Liver (tissue), 9 donors: Measurements from ENCODE around the gene RCOR1. TPM values are rescaled to one million over a fixed set of nuclear protein-coding genes. Genes with fewer than 3 reads are reported as not detected.

Source experiments
- DNase-seq: peaks from one replicate; pipeline ENCODE4 v3.0.0-alpha.2; 2017; ENCODE audit warnings: low spot score
- H3K27ac ChIP-seq, 2 donors: one replicate each; pipeline ENCODE4 v1.7.0; 2013; ENCODE audit warnings: inconsistent platforms in 2 of 2, low read length in 2 of 2, control low read depth in 1 of 2, low read depth in 1 of 2, mild to moderate bottlenecking in 1 of 2
- H3K27me3 ChIP-seq, 4 donors: one replicate each; pipeline versions ENCODE4 v1.6.1 to v1.7.0; 2013; ENCODE audit warnings: low read length in 3 of 4, inconsistent platforms in 1 of 4, mild to moderate bottlenecking in 1 of 4, moderate library complexity in 1 of 4; ENCODE audit not compliant: control insufficient read depth in 4 of 4, insufficient read depth in 4 of 4
- H3K36me3 ChIP-seq, 4 donors: one replicate each; pipeline versions ENCODE4 v1.6.1 to v1.7.0; 2013; ENCODE audit warnings: low read length in 3 of 4, mild to moderate bottlenecking in 3 of 4, low read depth in 1 of 4, moderate library complexity in 1 of 4; ENCODE audit not compliant: control insufficient read depth in 4 of 4, insufficient read depth in 3 of 4
- H3K4me1 ChIP-seq, 4 donors: one replicate each; pipeline versions ENCODE4 v1.6.1 to v1.7.0; 2013; ENCODE audit warnings: low read length in 3 of 4, mild to moderate bottlenecking in 3 of 4, moderate library complexity in 1 of 4; ENCODE audit not compliant: control insufficient read depth in 4 of 4, insufficient read depth in 4 of 4
- H3K4me3 ChIP-seq, 3 donors: one replicate each; pipeline versions ENCODE4 v1.6.1 to v1.7.0; 2013; ENCODE audit warnings: low read length in 3 of 3, control low read depth in 1 of 3, low read depth in 1 of 3, mild to moderate bottlenecking in 1 of 3
- H3K9ac ChIP-seq, 2 donors: one replicate each; pipeline ENCODE4 v1.7.0; 2013; ENCODE audit warnings: low read length in 2 of 2, mild to moderate bottlenecking in 2 of 2, moderate library complexity in 2 of 2, control low read depth in 1 of 2, low read depth in 1 of 2
- H3K9me3 ChIP-seq, 4 donors: one replicate each; pipeline versions ENCODE4 v1.6.1 to v1.7.0; 2013; ENCODE audit warnings: low read length in 3 of 4; ENCODE audit not compliant: control insufficient read depth in 4 of 4
- CTCF ChIP-seq: fragments of 150-350 bp; IDR thresholded peaks from 2 replicates; pipeline ENCODE4 v1.5.1; 2017; ENCODE audit warnings: improper control_type of control experiment, low read depth, low read length; ENCODE audit not compliant: missing input control
- EGR1 ChIP-seq, 2 donors: IDR thresholded peaks; 2 replicates each; pipeline ENCODE4 v1.6.1; 2016 to 2018; ENCODE audit warnings: antibody characterized with exemption in 2 of 2, low read depth in 2 of 2
- FOXA1 ChIP-seq: IDR thresholded peaks from 2 replicates; pipeline ENCODE4 v1.6.1; 2016; ENCODE audit warnings: antibody characterized with exemption
- FOXA2 ChIP-seq: IDR thresholded peaks from 2 replicates; pipeline ENCODE4 v1.6.1; 2016; ENCODE audit warnings: antibody characterized with exemption
- GABPA ChIP-seq, 2 donors: IDR thresholded peaks in 1 of 2; conservative IDR thresholded peaks in 1 of 2; 2 replicates each; pipeline ENCODE4 v1.6.1; 2016; ENCODE audit warnings: antibody characterized with exemption in 2 of 2, mild to moderate bottlenecking in 1 of 2, moderate library complexity in 1 of 2
- HNF4A ChIP-seq, 2 donors: conservative IDR thresholded peaks; 2 replicates each; pipeline ENCODE4 v1.6.1; 2016; ENCODE audit warnings: antibody characterized with exemption in 2 of 2, mild to moderate bottlenecking in 2 of 2
- HNF4G ChIP-seq: IDR thresholded peaks from 2 replicates; pipeline ENCODE4 v1.6.1; 2016; ENCODE audit warnings: antibody characterized with exemption
- JUND ChIP-seq, 2 donors: IDR thresholded peaks; 2 replicates each; pipeline ENCODE4 v1.6.1; 2016; ENCODE audit warnings: antibody characterized with exemption in 2 of 2
- NR2F2 ChIP-seq: IDR thresholded peaks from 2 replicates; pipeline ENCODE4 v1.6.1; 2016; ENCODE audit warnings: antibody characterized with exemption
- RAD21 ChIP-seq, 2 donors: IDR thresholded peaks; 2 replicates each; pipeline ENCODE4 v1.6.1; 2016; ENCODE audit warnings: antibody characterized with exemption in 2 of 2, mild to moderate bottlenecking in 2 of 2
- REST ChIP-seq: IDR thresholded peaks from 2 replicates; pipeline ENCODE4 v1.6.1; 2016; ENCODE audit warnings: antibody characterized with exemption, mild to moderate bottlenecking
- RXRA ChIP-seq, 2 donors: IDR thresholded peaks; 2 replicates each; pipeline ENCODE4 v1.6.1; 2017 to 2018; ENCODE audit warnings: antibody characterized with exemption in 2 of 2, mild to moderate bottlenecking in 1 of 2
- SP1 ChIP-seq: IDR thresholded peaks from 2 replicates; pipeline ENCODE4 v1.6.1; 2018; ENCODE audit warnings: antibody characterized with exemption, mild to moderate bottlenecking
- TAF1 ChIP-seq: conservative IDR thresholded peaks from 2 replicates; pipeline ENCODE4 v1.6.1; 2016; ENCODE audit warnings: antibody characterized with exemption, mild to moderate bottlenecking
- YY1 ChIP-seq: IDR thresholded peaks from 2 replicates; pipeline ENCODE4 v1.6.1; 2016; ENCODE audit warnings: antibody characterized with exemption, mild to moderate bottlenecking
- WGBS: extraction: QIAGEN DNeasy Blood & Tissue Kit; methylation state at CpG from one replicate; pipeline ENCODE4 v1.1.7; 2013; 5-methylcytosine and 5-hydroxymethylcytosine counted together
- polyA plus RNA-seq, 2 donors: library from polyadenylated mRNA; stranded (reverse) in 1 of 2; unstranded in 1 of 2; fragments of 200-250 nt in 1 of 2; fragments of >200 nt in 1 of 2; fragmentation: Nextera tagmentation in 1 of 2; extraction: Ambion mirVana in 1 of 2; gene quantifications; one replicate each; pipeline versions ENCODE4 v1.2.1 to v1.2.3, GENCODE V29; 2013 to 2015
- total RNA-seq, 2 donors: library from RNA; depleted of rRNA; stranded (reverse); fragments of >200 nt; gene quantifications; one replicate each; pipeline ENCODE4 v1.2.3, GENCODE V29; 2014
- TF ChIP-seq, protein P1 (sequence below): IDR thresholded peaks from 2 replicates; pipeline ENCODE4 v1.6.1; 2016; ENCODE audit warnings: antibody characterized with exemption
- TF ChIP-seq, protein P2 (sequence below): IDR thresholded peaks from 2 replicates; pipeline ENCODE4 v1.6.1; 2016; ENCODE audit warnings: antibody characterized with exemption
- TF ChIP-seq, protein P3 (sequence below): IDR thresholded peaks from 2 replicates; pipeline ENCODE4 v1.6.1; 2016; ENCODE audit warnings: antibody characterized with exemption
- donor health status: healthy.
- donor health status: healthy.
- donor health status: healthy.
- donor health status: healthy.
- donor health status: healthy.

RCOR1 gene
- total and polyA plus RNA-seq, 4 donors, result 4.2 to 17.0 (median 5.7) TPM

- H3K27me3 ChIP-seq, result no peaks in the 10 kb centered on the region
- H3K36me3 ChIP-seq, result no peaks in the 10 kb centered on the region
- no peak overlapping the region for H3K9ac ChIP-seq
- H3K4me3 ChIP-seq, result no peak overlapping the region
- WGBS, result 88% methylated on average over 12 of the region's 12 CpGs
- TF ChIP-seq FOXA2 (no peak), GABPA (IDR thresholded peaks at IDR 0.05 in 1 of 2, conservative IDR thresholded peaks at IDR 0.05 in 1 of 2) (no peak), YY1 (no peak), CTCF (no peak), TAF1 (no peak), HNF4A (conservative IDR thresholded peaks at IDR 0.05) (no peak), SP1 (no peak), FOXA1 (no peak), REST (no peak), EGR1 (IDR thresholded peaks at IDR 0.05; ENCODE audit: low read depth in 2 of 2) (no peak), NR2F2 (no peak), RXRA (IDR thresholded peaks at IDR 0.05) (no peak), RAD21 (IDR thresholded peaks at IDR 0.05) (no peak), JUND (IDR thresholded peaks at IDR 0.05) (no peak), HNF4G (no peak)
- TF ChIP-seq, protein P1, sequence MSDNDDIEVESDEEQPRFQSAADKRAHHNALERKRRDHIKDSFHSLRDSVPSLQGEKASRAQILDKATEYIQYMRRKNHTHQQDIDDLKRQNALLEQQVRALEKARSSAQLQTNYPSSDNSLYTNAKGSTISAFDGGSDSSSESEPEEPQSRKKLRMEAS, result no peak
- TF ChIP-seq, protein P2, sequence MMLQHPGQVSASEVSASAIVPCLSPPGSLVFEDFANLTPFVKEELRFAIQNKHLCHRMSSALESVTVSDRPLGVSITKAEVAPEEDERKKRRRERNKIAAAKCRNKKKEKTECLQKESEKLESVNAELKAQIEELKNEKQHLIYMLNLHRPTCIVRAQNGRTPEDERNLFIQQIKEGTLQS, result no peak
- TF ChIP-seq, protein P3, sequence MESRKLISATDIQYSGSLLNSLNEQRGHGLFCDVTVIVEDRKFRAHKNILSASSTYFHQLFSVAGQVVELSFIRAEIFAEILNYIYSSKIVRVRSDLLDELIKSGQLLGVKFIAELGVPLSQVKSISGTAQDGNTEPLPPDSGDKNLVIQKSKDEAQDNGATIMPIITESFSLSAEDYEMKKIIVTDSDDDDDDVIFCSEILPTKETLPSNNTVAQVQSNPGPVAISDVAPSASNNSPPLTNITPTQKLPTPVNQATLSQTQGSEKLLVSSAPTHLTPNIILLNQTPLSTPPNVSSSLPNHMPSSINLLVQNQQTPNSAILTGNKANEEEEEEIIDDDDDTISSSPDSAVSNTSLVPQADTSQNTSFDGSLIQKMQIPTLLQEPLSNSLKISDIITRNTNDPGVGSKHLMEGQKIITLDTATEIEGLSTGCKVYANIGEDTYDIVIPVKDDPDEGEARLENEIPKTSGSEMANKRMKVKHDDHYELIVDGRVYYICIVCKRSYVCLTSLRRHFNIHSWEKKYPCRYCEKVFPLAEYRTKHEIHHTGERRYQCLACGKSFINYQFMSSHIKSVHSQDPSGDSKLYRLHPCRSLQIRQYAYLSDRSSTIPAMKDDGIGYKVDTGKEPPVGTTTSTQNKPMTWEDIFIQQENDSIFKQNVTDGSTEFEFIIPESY, result no peak
- H3K27ac ChIP-seq, result no peak overlapping the region
- no peaks in the 10 kb centered on the region for H3K9me3 ChIP-seq
- H3K4me1 ChIP-seq, result peaks cover 0 to 6% (median 2%) of the 10 kb centered on the region in 4 donors
- no peak for DNase-seq
Observed at GRCh38 chr14:102557434-102558226, 34.8 kb upstream of the RCOR1 start.
